Muscle of leg (tissue), 16 donors: ENCODE results near the gene SLC22A8. TPM values are rescaled to one million over a fixed set of nuclear protein-coding genes. Genes with fewer than 3 reads are reported as not detected.
"Not testable (repeated sequence)": the region's sequence is repeated elsewhere in the genome, so short reads cannot be mapped to it uniquely, and the experiment has no call there.

Experiments
- DNase-seq: peaks from one replicate; pipeline ENCODE4 v3.0.0; 2013
- H3K27ac ChIP-seq: one replicate; pipeline ENCODE4 v1.5.1; 2013; ENCODE audit warnings: mild to moderate bottlenecking, low read length, control low read depth
- H3K27me3 ChIP-seq: one replicate; pipeline ENCODE4 v1.6.1; 2013; ENCODE audit warnings: low read length; ENCODE audit not compliant: control insufficient read depth, insufficient read depth
- H3K36me3 ChIP-seq: one replicate; pipeline ENCODE4 v1.6.1; 2013; ENCODE audit warnings: low read length; ENCODE audit not compliant: control insufficient read depth, insufficient read depth
- H3K4me1 ChIP-seq: one replicate; pipeline ENCODE4 v1.6.1; 2013; ENCODE audit warnings: low read length; ENCODE audit not compliant: control insufficient read depth, insufficient read depth
- H3K4me3 ChIP-seq: one replicate; pipeline ENCODE4 v1.5.1; 2013; ENCODE audit warnings: low read length, control low read depth
- H3K9me3 ChIP-seq: replicated peaks from 2 replicates; pipeline ENCODE4 v1.6.1; 2013; ENCODE audit warnings: low read depth, low read length; ENCODE audit not compliant: control insufficient read depth
- whole genome bisulfite sequencing: methylation state at CpG from one replicate; pipeline ENCODE4 v1.1.5; 2013; ENCODE audit warnings: missing lambda C conversion rate; ENCODE audit not compliant: insufficient coverage; 5-methylcytosine and 5-hydroxymethylcytosine counted together
- long read RNA-seq, 11 donors: transcript quantifications; one replicate each; lab custom pipeline, GENCODE V29; 2026
- polyA plus RNA-seq, 8 donors: library from polyadenylated mRNA; unstranded; fragments of 120-200 nt; gene quantifications; one replicate each; pipeline versions ENCODE4 v1.2.1 to v1.2.3, GENCODE V29; 2013; ENCODE audit warnings: inconsistent platforms in 1 of 8, low replicate concordance in 1 of 8; ENCODE audit not compliant: insufficient read length in 8 of 8, insufficient read depth in 1 of 8
- total RNA-seq: library from RNA; stranded (reverse); fragments of 120-200 nt; gene quantifications from one replicate; pipeline ENCODE4 v1.2.4, GENCODE V29; 2013

The SLC22A8 gene, protein sequence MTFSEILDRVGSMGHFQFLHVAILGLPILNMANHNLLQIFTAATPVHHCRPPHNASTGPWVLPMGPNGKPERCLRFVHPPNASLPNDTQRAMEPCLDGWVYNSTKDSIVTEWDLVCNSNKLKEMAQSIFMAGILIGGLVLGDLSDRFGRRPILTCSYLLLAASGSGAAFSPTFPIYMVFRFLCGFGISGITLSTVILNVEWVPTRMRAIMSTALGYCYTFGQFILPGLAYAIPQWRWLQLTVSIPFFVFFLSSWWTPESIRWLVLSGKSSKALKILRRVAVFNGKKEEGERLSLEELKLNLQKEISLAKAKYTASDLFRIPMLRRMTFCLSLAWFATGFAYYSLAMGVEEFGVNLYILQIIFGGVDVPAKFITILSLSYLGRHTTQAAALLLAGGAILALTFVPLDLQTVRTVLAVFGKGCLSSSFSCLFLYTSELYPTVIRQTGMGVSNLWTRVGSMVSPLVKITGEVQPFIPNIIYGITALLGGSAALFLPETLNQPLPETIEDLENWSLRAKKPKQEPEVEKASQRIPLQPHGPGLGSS
- not detected for total RNA-seq
- polyA plus RNA-seq, result not detected
- long read RNA-seq, donor 1, result 0 reads
- long read RNA-seq, donor 2, result 0 reads
- long read RNA-seq, donor 3, result 0 reads
- long read RNA-seq, donor 4, result 0 reads
- long read RNA-seq, donor 5, result 0 reads
- long read RNA-seq, donor 6, result 0 reads
- long read RNA-seq, donor 7, result 0 reads
- long read RNA-seq, donor 8, result 0 reads
- long read RNA-seq, donor 9, result 0 reads
- long read RNA-seq, donor 10, result 0 reads
- long read RNA-seq, donor 11, result 0 reads

DNA sequence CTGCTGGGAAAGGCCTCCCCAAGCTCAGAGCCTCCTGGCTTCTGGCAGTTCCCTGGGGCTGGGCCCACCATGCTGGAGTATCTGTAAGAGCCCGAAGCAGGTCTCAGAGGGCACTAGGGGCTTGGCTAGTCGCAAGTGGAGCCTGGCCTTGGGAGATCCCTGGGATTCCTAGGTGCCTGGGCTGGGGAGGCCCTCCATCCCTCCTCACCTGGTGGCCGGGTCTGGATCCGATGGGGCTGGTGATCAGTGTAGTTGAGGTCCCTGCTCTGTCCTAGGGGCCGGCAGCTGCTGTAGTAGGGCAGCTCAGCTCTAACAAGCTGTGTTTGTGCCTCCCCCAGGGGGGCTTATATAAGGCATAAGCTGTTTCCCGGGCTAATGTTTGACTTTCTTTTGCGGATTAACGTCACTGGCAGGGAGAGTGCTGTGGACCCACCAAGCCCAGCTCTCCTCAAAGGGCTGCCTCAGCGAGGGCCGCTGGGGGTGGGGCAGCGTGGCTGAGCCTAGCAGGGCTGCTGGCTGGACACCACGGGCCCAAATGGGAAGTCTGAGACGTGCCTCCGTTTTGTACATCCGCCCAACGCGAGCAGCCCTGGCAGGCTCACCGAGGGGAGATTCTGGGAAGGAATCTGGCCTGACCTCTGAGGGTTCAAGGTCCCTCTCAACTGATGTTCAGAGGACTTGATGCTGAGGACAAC lies at the start of gene SLC22A8:
SLC22A8 (minus strand) TSS at position 321 of the 695 bp plus-strand sequence. CDS start 883 bp downstream, outside the sequence.
- peaks cover 8% of the 10 kb centered on the region for H3K27me3 ChIP-seq
- DNase-seq, result no peak
- H3K4me1 ChIP-seq, result peaks cover 16% of the 10 kb centered on the region
- no peaks in the 10 kb centered on the region for H3K36me3 ChIP-seq
- 25% methylated on average over 14 of the region's 18 CpGs for WGBS
- no peaks in the 10 kb centered on the region for H3K9me3 ChIP-seq
- no peak within 1 kb of the TSS for H3K4me3 ChIP-seq
- no peak within 1 kb of the TSS for H3K27ac ChIP-seq

DNA sequence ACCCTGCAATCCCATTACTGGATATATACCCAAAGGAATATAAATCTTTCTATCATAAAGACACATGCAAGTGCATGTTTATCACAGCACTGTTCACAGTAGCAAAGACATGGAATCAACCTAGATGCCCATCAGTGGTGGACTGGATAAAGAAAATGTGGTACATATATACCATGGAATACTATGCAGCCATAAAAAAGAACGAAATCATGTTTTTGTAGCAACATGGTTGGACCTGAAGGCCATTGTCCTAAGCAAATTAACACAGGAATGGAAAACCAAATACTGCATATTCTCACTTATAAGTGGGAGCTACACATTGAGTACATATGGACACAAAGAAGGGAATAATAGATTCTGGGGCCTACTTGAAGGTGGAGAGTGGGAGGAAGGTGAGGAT lies 30.6 kb upstream of the SLC22A8 start:
- H3K9me3 ChIP-seq, H3K27ac ChIP-seq, H3K4me3 ChIP-seq, H3K36me3 ChIP-seq, H3K27me3 ChIP-seq, DNase-seq, H3K4me1 ChIP-seq: not testable (repeated sequence)
- WGBS, result no CpG with 5 or more reads among the region's 1 CpG

DNA sequence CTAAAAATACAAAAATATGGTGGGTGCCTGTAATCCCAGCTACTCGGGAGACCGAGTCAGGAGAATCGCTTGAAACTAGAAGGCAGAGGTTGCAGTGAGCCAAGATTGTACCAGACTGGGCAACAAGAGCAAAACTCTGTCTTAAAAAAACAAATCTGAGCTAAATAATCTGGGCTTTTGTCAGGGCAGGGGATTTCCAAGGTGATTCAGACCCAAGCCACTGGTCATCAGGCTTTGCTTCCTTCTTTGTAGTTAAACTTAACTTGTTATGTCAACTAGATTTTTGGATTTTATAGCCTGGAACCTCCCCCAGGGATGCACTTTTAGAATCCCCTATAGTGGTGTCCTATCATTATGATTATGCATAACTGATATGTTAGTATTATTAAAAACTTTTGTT lies 27.0 kb upstream of the SLC22A8 start:
- DNase-seq, result no peak
- 89% methylated on average over 3 of the region's 3 CpGs for WGBS
- Histone ChIP-seq H3K27ac (no peak overlapping the region), H3K4me1 (no peaks in the 10 kb centered on the region), H3K9me3 (no peaks in the 10 kb centered on the region), H3K36me3 (no peaks in the 10 kb centered on the region), H3K27me3 (peaks cover 3% of the 10 kb centered on the region), H3K4me3 (no peak overlapping the region)

DNA sequence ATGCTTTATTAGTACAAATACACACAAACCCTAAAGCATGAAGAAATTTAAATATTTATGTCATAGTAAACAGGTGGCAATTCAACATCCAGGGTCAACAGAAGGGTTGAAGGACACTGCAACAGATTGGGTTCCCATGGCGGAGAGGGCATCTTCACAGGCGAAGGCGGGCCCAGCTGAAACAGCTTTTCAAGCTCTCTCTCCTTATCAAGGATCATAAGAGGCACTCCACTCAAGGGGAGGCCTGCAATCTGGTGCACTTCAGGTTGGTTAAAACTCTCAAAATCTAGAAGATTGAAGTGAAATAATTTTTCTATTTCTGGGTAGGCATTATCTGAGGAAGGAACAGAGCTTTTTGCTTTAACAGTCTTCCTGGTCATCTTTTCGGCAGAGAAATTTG lies 16.8 kb upstream of the SLC22A8 start:
- DNase-seq, result no peak
- H3K27ac ChIP-seq, result no peak overlapping the region
- no peaks in the 10 kb centered on the region for H3K36me3 ChIP-seq
- H3K9me3 ChIP-seq, result no peaks in the 10 kb centered on the region
- no peaks in the 10 kb centered on the region for H3K4me1 ChIP-seq
- 88% methylated on average over 1 of the region's 4 CpGs for WGBS
- H3K4me3 ChIP-seq, result no peak overlapping the region
- H3K27me3 ChIP-seq, result peaks cover 4% of the 10 kb centered on the region

DNA sequence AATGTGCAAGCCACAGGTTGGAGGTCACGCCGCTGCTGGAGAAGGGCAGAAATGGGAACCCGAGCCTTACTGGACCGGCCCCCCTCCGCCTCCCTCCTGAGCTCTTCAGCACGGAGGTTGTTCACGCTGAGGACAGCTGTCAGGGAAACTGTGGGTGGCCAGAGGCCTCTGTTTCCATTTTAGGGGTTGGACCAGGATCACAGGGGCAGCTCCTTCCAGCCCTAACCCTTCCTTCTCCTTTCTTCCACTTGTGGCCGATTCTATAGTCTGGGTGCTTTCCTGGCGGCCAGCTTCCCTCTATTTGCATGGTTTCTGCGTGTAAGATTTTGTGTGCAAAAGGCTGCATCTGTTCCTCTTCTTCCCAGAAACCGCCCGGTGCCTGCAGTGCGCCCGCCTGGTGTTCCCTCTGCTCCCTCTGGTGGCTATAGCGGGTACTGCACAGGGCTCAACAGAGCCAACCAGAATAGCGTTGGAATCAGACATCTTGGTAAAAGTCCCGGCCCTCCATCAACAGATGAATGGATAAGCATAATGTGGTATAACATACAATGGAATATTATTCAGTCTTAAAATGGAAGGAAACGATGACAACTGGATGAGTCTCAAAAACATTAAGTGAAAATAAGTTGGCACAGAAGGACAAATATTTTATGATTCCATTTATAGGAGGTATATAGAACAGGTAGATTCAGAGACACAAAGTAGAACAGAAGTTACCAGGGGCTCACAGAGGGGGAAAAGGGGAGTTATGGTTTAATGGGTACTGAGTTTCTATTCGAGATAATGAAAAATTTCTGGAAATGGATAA lies 8.4 kb upstream of the SLC22A8 start:
- H3K9me3 ChIP-seq, result no peaks in the 10 kb centered on the region

DNA sequence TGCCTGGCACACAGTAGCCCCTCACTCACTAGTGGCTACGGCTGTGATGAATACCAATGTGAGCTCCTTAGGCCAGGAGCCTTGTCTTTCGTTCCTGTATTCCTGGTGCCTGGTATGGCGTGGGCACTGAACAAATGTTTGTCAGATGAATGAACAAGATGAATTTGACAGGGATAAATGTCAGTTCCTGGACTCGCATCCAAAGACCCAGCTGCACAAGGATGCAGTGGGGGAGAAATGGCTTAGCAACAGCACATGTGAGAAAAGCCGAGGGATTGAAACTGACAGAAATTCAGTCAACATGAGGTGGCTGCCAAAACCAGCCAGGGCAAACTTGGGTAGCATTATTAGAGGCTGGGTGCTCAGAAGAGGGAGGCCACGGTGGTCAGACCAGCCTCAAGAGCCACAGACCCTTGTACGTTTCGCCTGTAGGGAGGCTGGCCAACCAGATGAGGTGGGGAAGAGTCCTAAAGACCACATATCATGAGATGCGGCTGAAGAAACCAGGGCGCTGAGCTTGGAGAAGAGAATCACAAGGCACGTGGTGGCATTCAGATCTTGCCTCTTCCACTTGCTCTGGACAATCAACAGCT lies 7.7 kb upstream of the SLC22A8 start:
- DNase-seq, result no peak
- no peak overlapping the region for H3K4me3 ChIP-seq
- no peaks in the 10 kb centered on the region for H3K36me3 ChIP-seq
- H3K27me3 ChIP-seq, result peaks cover 2% of the 10 kb centered on the region
- 83% methylated on average over 11 of the region's 11 CpGs for WGBS
- peaks cover 24% of the 10 kb centered on the region for H3K4me1 ChIP-seq
- H3K27ac ChIP-seq, result no peak overlapping the region
- H3K9me3 ChIP-seq, result no peaks in the 10 kb centered on the region

More for the DNA sequence above, 8.4 kb upstream of the SLC22A8 start:
- peaks cover 2% of the 10 kb centered on the region for H3K27me3 ChIP-seq
- no peak overlapping the region for H3K4me3 ChIP-seq
- no peaks in the 10 kb centered on the region for H3K36me3 ChIP-seq
- peak; percentile 90 for DNase-seq
- peaks cover 24% of the 10 kb centered on the region for H3K4me1 ChIP-seq
- H3K27ac ChIP-seq, result no peak overlapping the region
- 29% methylated on average over 6 of the region's 19 CpGs for WGBS

DNA sequence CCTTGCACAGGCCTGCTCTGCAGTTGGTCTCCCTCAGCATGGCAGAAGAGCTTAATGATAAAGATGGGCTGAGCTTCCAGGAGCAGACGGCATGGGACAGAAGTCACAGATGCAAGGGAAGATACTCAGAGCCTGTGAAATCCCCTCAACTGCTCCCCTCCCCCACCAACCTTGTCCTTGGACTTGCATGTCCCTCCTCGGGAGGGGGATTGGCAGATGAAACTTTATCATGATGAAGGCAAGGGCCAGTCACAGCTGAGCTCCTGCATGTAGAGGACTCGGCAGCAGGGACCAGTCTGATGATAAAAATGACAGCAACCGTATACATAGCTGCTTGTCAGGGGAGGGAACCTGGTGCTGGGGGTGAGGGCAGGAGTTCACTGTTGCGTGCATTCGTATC lies 6.8 kb upstream of the SLC22A8 start:
- no peaks in the 10 kb centered on the region for H3K9me3 ChIP-seq
- peaks cover 2% of the 10 kb centered on the region for H3K27me3 ChIP-seq
- whole genome bisulfite sequencing, result 69% methylated on average over 4 of the region's 6 CpGs
- peaks cover 28% of the 10 kb centered on the region for H3K4me1 ChIP-seq
- DNase-seq, result no peak
- no peak overlapping the region for H3K4me3 ChIP-seq
- no peaks in the 10 kb centered on the region for H3K36me3 ChIP-seq
- no peak overlapping the region for H3K27ac ChIP-seq

DNA sequence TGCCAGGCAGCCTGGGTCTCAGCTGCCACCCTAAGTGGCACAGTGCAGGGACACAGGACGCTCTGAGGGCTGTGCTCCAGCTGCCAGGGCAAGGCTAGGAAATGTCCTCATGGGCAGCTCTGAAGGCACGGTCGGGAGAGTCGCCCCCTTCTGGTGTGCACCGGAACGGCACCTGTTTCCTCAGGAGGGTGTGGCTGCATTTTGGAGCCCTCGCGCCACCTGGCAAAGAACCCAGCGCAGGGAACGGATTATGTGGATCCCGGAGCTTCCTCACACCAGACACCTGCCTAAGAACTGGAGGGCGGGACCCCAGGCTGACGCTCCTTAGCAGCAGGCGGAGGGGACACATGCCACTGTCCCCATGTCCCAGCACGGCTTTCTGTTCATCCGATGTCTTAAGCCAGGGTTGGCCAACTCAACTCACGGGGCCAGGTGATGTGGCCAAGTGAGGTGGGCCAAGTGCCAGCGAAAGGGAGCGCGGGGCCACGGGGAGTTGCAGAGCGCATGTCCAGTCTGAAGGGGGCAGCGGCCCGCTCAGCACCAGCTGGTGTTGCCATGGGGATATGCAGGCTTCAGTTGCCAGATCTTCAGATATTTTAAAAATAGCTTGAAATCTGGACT lies 5.1 kb upstream of the SLC22A8 start:
- Histone ChIP-seq H3K4me3 (no peak overlapping the region), H3K4me1 (peaks cover 37% of the 10 kb centered on the region), H3K27ac (no peak overlapping the region), H3K9me3 (no peaks in the 10 kb centered on the region), H3K36me3 (no peaks in the 10 kb centered on the region), H3K27me3 (peaks cover 4% of the 10 kb centered on the region)
- DNase-seq, result no peak
- 21% methylated on average over 24 of the region's 24 CpGs for WGBS

DNA sequence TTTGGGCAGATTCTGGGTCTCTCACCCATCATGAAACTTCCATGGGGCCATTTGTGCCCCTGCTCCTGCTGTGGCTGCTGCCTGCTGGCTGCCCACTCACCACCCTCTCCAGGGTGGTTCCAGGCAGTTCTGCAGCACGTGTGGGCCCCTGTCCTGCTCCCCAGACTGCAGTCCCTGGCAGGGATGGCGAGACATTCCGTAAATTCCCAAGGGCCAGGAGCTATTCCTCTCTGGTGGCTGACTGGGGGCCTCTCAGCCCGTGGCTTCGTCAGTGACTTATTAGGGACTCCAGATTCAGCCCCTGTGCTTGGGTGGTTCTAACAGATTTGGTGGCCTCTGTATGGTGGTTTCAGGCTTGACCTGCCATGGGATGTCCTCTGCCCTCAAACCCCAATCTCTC lies 3.9 kb upstream of the SLC22A8 start:
- no peak for DNase-seq
- 46% methylated on average over 5 of the region's 5 CpGs for WGBS
- Histone ChIP-seq H3K27me3 (peaks cover 5% of the 10 kb centered on the region), H3K4me3 (no peak overlapping the region), H3K27ac (no peak overlapping the region), H3K36me3 (no peaks in the 10 kb centered on the region), H3K9me3 (no peaks in the 10 kb centered on the region), H3K4me1 (peaks cover 39% of the 10 kb centered on the region)
